GM21360 (cell line): ENCODE data around the gene PCNX3.

Experiments
- ATAC-seq: cut with Tn5 transposase; IDR thresholded peaks from one replicate; pipeline ENCODE4 v1.9.1; 2021; ENCODE audit warnings: mild to moderate bottlenecking, moderate library complexity; ENCODE audit not compliant: unreplicated experiment

PCNX3 gene

GRCh38 chr11:65580031-65580692 lies 35.4 kb upstream of the PCNX3 start:
- ATAC-seq = no peak

- no peak for ATAC-seq
These were observed 34.8 kb upstream of the PCNX3 start for GRCh38 chr11:65580756-65581155.

GRCh38 chr11:65581928-65582327 lies 33.6 kb upstream of the PCNX3 start:
- ATAC-seq = no peak

- ATAC-seq = no peak
These were observed 32.0 kb upstream of the PCNX3 start for GRCh38 chr11:65583589-65583988.

- ATAC-seq = no peak
These were observed 31.5 kb upstream of the PCNX3 start for GRCh38 chr11:65584106-65584505.

- ATAC-seq = no peak
These were observed 30.8 kb upstream of the PCNX3 start for GRCh38 chr11:65584723-65585171.

- no peak for ATAC-seq
These were observed 30.0 kb upstream of the PCNX3 start for GRCh38 chr11:65585396-65586246.

GRCh38 chr11:65586247-65586630 lies 29.3 kb upstream of the PCNX3 start:
- ATAC-seq = no peak

GRCh38 chr11:65586676-65587075 lies 28.9 kb upstream of the PCNX3 start:
- no peak for ATAC-seq

GRCh38 chr11:65588199-65589054 lies 27.1 kb upstream of the PCNX3 start:
- ATAC-seq = peak; percentile 76

- ATAC-seq = no peak
These were observed 25.9 kb upstream of the PCNX3 start for GRCh38 chr11:65589444-65590239.

GRCh38 chr11:65590240-65590738 lies 25.3 kb upstream of the PCNX3 start:
- ATAC-seq = no peak

- ATAC-seq = no peak
These were observed 23.4 kb upstream of the PCNX3 start for GRCh38 chr11:65591939-65592857.

GRCh38 chr11:65592858-65593517 lies 22.6 kb upstream of the PCNX3 start:
- no peak for ATAC-seq

- ATAC-seq = no peak
These were observed 21.8 kb upstream of the PCNX3 start for GRCh38 chr11:65593518-65594414.

GRCh38 chr11:65595131-65595530 lies 20.4 kb upstream of the PCNX3 start:
- ATAC-seq = no peak

- no peak for ATAC-seq
These were observed 19.9 kb upstream of the PCNX3 start, which contains the start of gene KCNK7 for GRCh38 chr11:65595543-65596281. TSS of gene KCNK7 (minus strand) at chr11:65595800. CDS start at chr11:65595772, 28 bp downstream.
